Activated naive CD4-positive, alpha-beta T cell treated with anti-CD3 and anti-CD28 coated beads for 36 hours (primary cell): ENCODE data around the gene POT1. TPM values are rescaled to one million over a fixed set of nuclear protein-coding genes. Genes with fewer than 3 reads are reported as not detected.
"Not testable (repeated sequence)": the region's sequence is repeated elsewhere in the genome, so short reads cannot be mapped to it uniquely, and the experiment has no call there.

Experiments used
- CTCF ChIA-PET: fragments of 350-600 bp; sonication (Branson Sonifier 250); formaldehyde crosslinking; loops from one replicate; lab custom pipeline; 2021; ENCODE audit warnings: antibody characterized with exemption; lab: Charles Lee
- DNase-seq: peaks from one replicate; pipeline ENCODE4 v3.0.0-alpha.2; 2020
- H3K27ac Mint-ChIP-seq: one replicate; pipeline ENCODE4 v1.8.0; 2021; ENCODE audit warnings: mild to moderate bottlenecking, mixed read lengths
- H3K27me3 Mint-ChIP-seq: one replicate; pipeline ENCODE4 v1.8.0; 2021; ENCODE audit warnings: low read depth, mixed read lengths
- H3K36me3 Mint-ChIP-seq: one replicate; pipeline ENCODE4 v1.8.0; 2021; ENCODE audit warnings: low read depth, mixed read lengths
- H3K4me1 Mint-ChIP-seq: one replicate; pipeline ENCODE4 v1.8.0; 2021; ENCODE audit warnings: low read depth, mixed read lengths
- H3K4me3 Mint-ChIP-seq: one replicate; pipeline ENCODE4 v1.8.0; 2021; ENCODE audit warnings: mild to moderate bottlenecking, moderate library complexity, mixed read lengths
- H3K9me3 Mint-ChIP-seq: one replicate; pipeline ENCODE4 v1.8.0; 2021; ENCODE audit warnings: mixed read lengths
- intact Hi-C: fragments of 100-400 bp; cut with micrococcal nuclease; formaldehyde crosslinking; loops from one replicate; pipeline ENCODE4 v1.15.1; 2023
- total RNA-seq, 2 experiments: library from RNA; stranded (reverse); gene quantifications; one replicate each; pipeline ENCODE4 v1.2.3, GENCODE V29; 2021

The POT1 gene
- total RNA-seq, result 10 to 100 TPM; 36.1 to 38.3 TPM

GRCh38 chr7:124929467-124930172, at the start of gene POT1:
Gene POT1, minus strand, starts transcription at chr7:124929825. Its CDS starts 32,652 bp downstream, at chr7:124897173.
- CTCF ChIA-PET, result interaction anchor here (0.6 to 0.8 kb wide), 3 partner anchors 9 to 72 kb away, joined by 3 to 4 read pairs (median 3); no protein-coding TSS in a partner anchor
- intact Hi-C loops, result loop anchor here (1.0 to 2.0 kb wide), 2 partner anchors 1181 to 1372 kb away; partner anchors contain the start of genes NDUFA5 and WASL
- Mint-ChIP-seq H3K36me3 (peaks cover 17% of the 10 kb centered on the region), H3K27me3 (no peaks in the 10 kb centered on the region), H3K27ac (peak within 1 kb of the TSS; percentile 90), H3K4me3 (peak within 1 kb of the TSS; percentile 97), H3K4me1 (peaks cover 43% of the 10 kb centered on the region), H3K9me3 (no peaks in the 10 kb centered on the region)
- DNase-seq, result peak; percentile 98

- H3K4me3 Mint-ChIP-seq, H3K27me3 Mint-ChIP-seq, intact Hi-C loops, DNase-seq, H3K36me3 Mint-ChIP-seq, CTCF ChIA-PET, H3K4me1 Mint-ChIP-seq, H3K27ac Mint-ChIP-seq: not testable (repeated sequence)
- peaks cover 19% of the 10 kb centered on the region for H3K9me3 Mint-ChIP-seq
Measured at GRCh38 chr7:124975131-124975530, 45.5 kb upstream of the POT1 start.

GRCh38 chr7:124965553-124965952, 35.9 kb upstream of the POT1 start:
- no peak overlapping the region for H3K27ac Mint-ChIP-seq
- no peaks in the 10 kb centered on the region for H3K36me3 Mint-ChIP-seq
- no peaks in the 10 kb centered on the region for H3K4me1 Mint-ChIP-seq
- H3K9me3 Mint-ChIP-seq, result no peaks in the 10 kb centered on the region
- intact Hi-C loops, result no loop called here
- no peak overlapping the region for H3K4me3 Mint-ChIP-seq
- no peaks in the 10 kb centered on the region for H3K27me3 Mint-ChIP-seq
- DNase-seq, result no peak
- CTCF ChIA-PET, result no interaction called here

- intact Hi-C loops, result no loop called here
- H3K4me3 Mint-ChIP-seq, result no peak overlapping the region
- no peaks in the 10 kb centered on the region for H3K27me3 Mint-ChIP-seq
- peaks cover 18% of the 10 kb centered on the region for H3K9me3 Mint-ChIP-seq
- peaks cover 5% of the 10 kb centered on the region for H3K36me3 Mint-ChIP-seq
- CTCF ChIA-PET, result no interaction called here
- no peak for DNase-seq
- no peak overlapping the region for H3K27ac Mint-ChIP-seq
- peaks cover 2% of the 10 kb centered on the region for H3K4me1 Mint-ChIP-seq
Measured at GRCh38 chr7:124959676-124960075, 30.1 kb upstream of the POT1 start.

- H3K4me1 Mint-ChIP-seq, H3K4me3 Mint-ChIP-seq, H3K36me3 Mint-ChIP-seq, CTCF ChIA-PET, intact Hi-C loops, H3K27me3 Mint-ChIP-seq, H3K27ac Mint-ChIP-seq, DNase-seq: not testable (repeated sequence)
- H3K9me3 Mint-ChIP-seq, result peaks cover 18% of the 10 kb centered on the region
Measured at GRCh38 chr7:124957952-124958351, 28.3 kb upstream of the POT1 start.

GRCh38 chr7:124956160-124956559, 26.5 kb upstream of the POT1 start:
- peaks cover 18% of the 10 kb centered on the region for H3K9me3 Mint-ChIP-seq
- H3K27me3 Mint-ChIP-seq, result no peaks in the 10 kb centered on the region
- H3K27ac Mint-ChIP-seq, result no peak overlapping the region
- CTCF ChIA-PET, result no interaction called here
- no peak overlapping the region for H3K4me3 Mint-ChIP-seq
- intact Hi-C loops, result no loop called here
- peaks cover 5% of the 10 kb centered on the region for H3K36me3 Mint-ChIP-seq
- no peak for DNase-seq
- H3K4me1 Mint-ChIP-seq, result peaks cover 2% of the 10 kb centered on the region

GRCh38 chr7:124954790-124955189, 25.2 kb upstream of the POT1 start:
- Mint-ChIP-seq H3K4me1 (peaks cover 2% of the 10 kb centered on the region), H3K4me3 (no peak overlapping the region)

GRCh38 chr7:124945680-124946079, 16.1 kb upstream of the POT1 start:
- CTCF ChIA-PET, result no interaction called here
- Mint-ChIP-seq H3K27ac (no peak overlapping the region), H3K36me3 (peaks cover 8% of the 10 kb centered on the region)

More at GRCh38 chr7:124954790-124955189, 25.2 kb upstream of the POT1 start:
- H3K9me3 Mint-ChIP-seq, result peaks cover 18% of the 10 kb centered on the region
- no peaks in the 10 kb centered on the region for H3K27me3 Mint-ChIP-seq
- H3K27ac Mint-ChIP-seq, result no peak overlapping the region
- intact Hi-C loops, result no loop called here
- no peak for DNase-seq
- H3K36me3 Mint-ChIP-seq, result peaks cover 5% of the 10 kb centered on the region
- CTCF ChIA-PET, result no interaction called here

GRCh38 chr7:124943472-124943871, 13.8 kb upstream of the POT1 start:
- peaks cover 8% of the 10 kb centered on the region for H3K36me3 Mint-ChIP-seq
- no peaks in the 10 kb centered on the region for H3K27me3 Mint-ChIP-seq

More at GRCh38 chr7:124945680-124946079, 16.1 kb upstream of the POT1 start:
- DNase-seq, result no peak
- Mint-ChIP-seq H3K4me1 (no peaks in the 10 kb centered on the region), H3K9me3 (peaks cover 12% of the 10 kb centered on the region), H3K27me3 (no peaks in the 10 kb centered on the region), H3K4me3 (no peak overlapping the region)
- intact Hi-C loops, result no loop called here

GRCh38 chr7:124942399-124942798, 12.8 kb upstream of the POT1 start:
- Mint-ChIP-seq H3K27ac (no peak overlapping the region), H3K4me1 (no peaks in the 10 kb centered on the region), H3K27me3 (no peaks in the 10 kb centered on the region)

More at GRCh38 chr7:124943472-124943871, 13.8 kb upstream of the POT1 start:
- no peak for DNase-seq
- Mint-ChIP-seq H3K27ac (no peak overlapping the region), H3K4me1 (no peaks in the 10 kb centered on the region), H3K9me3 (peaks cover 12% of the 10 kb centered on the region), H3K4me3 (no peak overlapping the region)
- CTCF ChIA-PET, result no interaction called here
- intact Hi-C loops, result no loop called here

GRCh38 chr7:124940306-124940705, 10.7 kb upstream of the POT1 start:
- Mint-ChIP-seq H3K27me3 (no peaks in the 10 kb centered on the region), H3K27ac (no peak overlapping the region), H3K4me3 (no peak overlapping the region), H3K4me1 (no peaks in the 10 kb centered on the region), H3K9me3 (no peaks in the 10 kb centered on the region), H3K36me3 (peaks cover 6% of the 10 kb centered on the region)
- CTCF ChIA-PET, result interaction anchor here (0.6 kb wide), 1 partner anchor 26 kb away, joined by 4 read pairs; no protein-coding TSS in a partner anchor
- DNase-seq, result no peak
- intact Hi-C loops, result no loop called here

More at GRCh38 chr7:124942399-124942798, 12.8 kb upstream of the POT1 start:
- no peak overlapping the region for H3K4me3 Mint-ChIP-seq
- H3K9me3 Mint-ChIP-seq, result peaks cover 7% of the 10 kb centered on the region
- no peak for DNase-seq
- H3K36me3 Mint-ChIP-seq, result peaks cover 6% of the 10 kb centered on the region
- CTCF ChIA-PET, result no interaction called here
- intact Hi-C loops, result no loop called here

- Mint-ChIP-seq H3K9me3 (no peaks in the 10 kb centered on the region), H3K4me3 (no peak overlapping the region), H3K4me1 (no peaks in the 10 kb centered on the region), H3K36me3 (peaks cover 6% of the 10 kb centered on the region), H3K27ac (no peak overlapping the region), H3K27me3 (no peaks in the 10 kb centered on the region)
- intact Hi-C loops, result no loop called here
- CTCF ChIA-PET, result no interaction called here
- no peak for DNase-seq
Measured at GRCh38 chr7:124938128-124938527, 8.5 kb upstream of the POT1 start.

GRCh38 chr7:124937076-124937475, 7.5 kb upstream of the POT1 start:
- peaks cover 6% of the 10 kb centered on the region for H3K36me3 Mint-ChIP-seq
- no peaks in the 10 kb centered on the region for H3K9me3 Mint-ChIP-seq
- no peak overlapping the region for H3K4me3 Mint-ChIP-seq
- CTCF ChIA-PET, result no interaction called here
- no peaks in the 10 kb centered on the region for H3K27me3 Mint-ChIP-seq
- no peak overlapping the region for H3K27ac Mint-ChIP-seq
- intact Hi-C loops, result no loop called here
- DNase-seq, result no peak
- H3K4me1 Mint-ChIP-seq, result no peaks in the 10 kb centered on the region
